Colonic mucosa (tissue), 4 donors: ENCODE data around the gene ZNF331. TPM values are rescaled to one million over a fixed set of nuclear protein-coding genes. Genes with fewer than 3 reads are reported as not detected.

Experiments used
- DNase-seq: peaks from one replicate; pipeline ENCODE4 v3.0.0-alpha.2; 2020
- H3K27ac ChIP-seq: fragments of 200-600 bp; one replicate; pipeline ENCODE4 v1.8.0; 2021
- H3K27me3 ChIP-seq: fragments of 200-600 bp; one replicate; pipeline ENCODE4 v1.8.0; 2021
- H3K36me3 ChIP-seq: fragments of 200-600 bp; one replicate; pipeline ENCODE4 v1.8.0; 2021
- H3K4me1 ChIP-seq: fragments of 200-600 bp; one replicate; pipeline ENCODE4 v1.8.0; 2021; ENCODE audit warnings: mild to moderate bottlenecking
- H3K4me3 ChIP-seq: fragments of 200-600 bp; one replicate; pipeline ENCODE4 v1.8.0; 2021
- H3K9ac ChIP-seq, 2 donors: one replicate each; pipeline ENCODE4 v1.7.0; 2013; ENCODE audit warnings: control low read depth in 2 of 2, low read depth in 2 of 2, low read length in 2 of 2
- H3K9me3 ChIP-seq: fragments of 200-600 bp; one replicate; pipeline ENCODE4 v1.8.0; 2021
- intact Hi-C: fragments of 100-400 bp; cut with DNase I; formaldehyde crosslinking; loops from one replicate; pipeline ENCODE4 v1.14.1; 2022
- total RNA-seq, 2 donors: library from RNA; stranded (reverse); fragmentation: NEBNext Ultra II Directional in 1 of 2; extraction: Animal tissue kit (Norgen Biotek cat#: 25700) in 1 of 2; gene quantifications; one replicate each; pipeline ENCODE4 v1.2.1, GENCODE V29; 2021
- TF ChIP-seq, protein P1 (sequence below): fragments of 200-600 bp; IDR thresholded peaks from one replicate; pipeline ENCODE4 v1.8.0; 2022; ENCODE audit warnings: antibody characterized with exemption, mild to moderate bottlenecking
- donor health status: healthy.
- donor health status: DM: no; HTN: no; CAD: no.
- donor health status: DM: no; HTN: no; CAD: no.

Gene ZNF331
- total RNA-seq, 2 donors from 2014 or later = 4.3 to 7.8 TPM

DNA sequence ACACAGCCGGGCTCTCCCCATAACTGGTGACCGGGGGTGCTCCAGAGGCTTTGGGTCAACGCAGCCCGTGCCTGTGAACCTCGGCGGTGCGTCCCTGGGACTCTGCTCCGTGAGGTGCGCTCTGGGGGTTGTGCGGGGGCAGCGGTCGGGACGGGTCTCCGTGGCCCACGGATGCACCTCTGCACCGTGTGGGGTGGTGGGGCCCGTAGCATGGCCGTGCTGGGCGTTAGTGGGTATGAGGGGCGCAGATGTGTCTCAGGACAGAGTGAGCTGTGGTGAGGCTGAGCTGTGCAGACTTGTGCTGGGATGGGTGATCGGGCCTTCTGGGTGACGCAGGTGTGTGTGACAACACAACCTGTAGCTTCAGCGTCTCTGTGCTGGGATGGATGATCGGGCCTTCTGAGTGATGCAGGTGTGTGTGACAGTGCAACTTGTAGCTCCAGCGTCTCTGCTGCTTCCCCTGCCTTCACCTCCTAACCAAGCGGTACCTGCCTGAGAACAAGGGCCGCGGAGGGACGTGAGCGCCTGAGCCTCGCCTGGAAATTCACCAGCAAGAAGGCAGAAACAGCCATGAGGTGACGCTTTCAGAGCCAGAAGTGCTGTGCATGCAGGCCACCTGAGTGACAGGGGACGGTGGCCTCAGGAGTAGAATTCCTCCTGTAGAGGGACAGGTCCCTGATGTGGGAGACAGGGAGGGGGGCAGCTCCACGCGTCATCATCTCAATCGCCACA, 599 bp downstream of the ZNF331 start:
- no peaks in the 10 kb centered on the region for H3K36me3 ChIP-seq
- intact Hi-C loops = no loop called here
- peak overlapping the region; percentile 61 to 84 for H3K9ac ChIP-seq
- no peaks in the 10 kb centered on the region for H3K4me1 ChIP-seq
- peak overlapping the region; percentile 65 for H3K4me3 ChIP-seq
- peak overlapping the region; percentile 52 for H3K27ac ChIP-seq
- H3K27me3 ChIP-seq = no peaks in the 10 kb centered on the region
- TF ChIP-seq, protein P1, sequence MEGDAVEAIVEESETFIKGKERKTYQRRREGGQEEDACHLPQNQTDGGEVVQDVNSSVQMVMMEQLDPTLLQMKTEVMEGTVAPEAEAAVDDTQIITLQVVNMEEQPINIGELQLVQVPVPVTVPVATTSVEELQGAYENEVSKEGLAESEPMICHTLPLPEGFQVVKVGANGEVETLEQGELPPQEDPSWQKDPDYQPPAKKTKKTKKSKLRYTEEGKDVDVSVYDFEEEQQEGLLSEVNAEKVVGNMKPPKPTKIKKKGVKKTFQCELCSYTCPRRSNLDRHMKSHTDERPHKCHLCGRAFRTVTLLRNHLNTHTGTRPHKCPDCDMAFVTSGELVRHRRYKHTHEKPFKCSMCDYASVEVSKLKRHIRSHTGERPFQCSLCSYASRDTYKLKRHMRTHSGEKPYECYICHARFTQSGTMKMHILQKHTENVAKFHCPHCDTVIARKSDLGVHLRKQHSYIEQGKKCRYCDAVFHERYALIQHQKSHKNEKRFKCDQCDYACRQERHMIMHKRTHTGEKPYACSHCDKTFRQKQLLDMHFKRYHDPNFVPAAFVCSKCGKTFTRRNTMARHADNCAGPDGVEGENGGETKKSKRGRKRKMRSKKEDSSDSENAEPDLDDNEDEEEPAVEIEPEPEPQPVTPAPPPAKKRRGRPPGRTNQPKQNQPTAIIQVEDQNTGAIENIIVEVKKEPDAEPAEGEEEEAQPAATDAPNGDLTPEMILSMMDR = no peak
- H3K9me3 ChIP-seq = no peaks in the 10 kb centered on the region
- no peak for DNase-seq

DNA sequence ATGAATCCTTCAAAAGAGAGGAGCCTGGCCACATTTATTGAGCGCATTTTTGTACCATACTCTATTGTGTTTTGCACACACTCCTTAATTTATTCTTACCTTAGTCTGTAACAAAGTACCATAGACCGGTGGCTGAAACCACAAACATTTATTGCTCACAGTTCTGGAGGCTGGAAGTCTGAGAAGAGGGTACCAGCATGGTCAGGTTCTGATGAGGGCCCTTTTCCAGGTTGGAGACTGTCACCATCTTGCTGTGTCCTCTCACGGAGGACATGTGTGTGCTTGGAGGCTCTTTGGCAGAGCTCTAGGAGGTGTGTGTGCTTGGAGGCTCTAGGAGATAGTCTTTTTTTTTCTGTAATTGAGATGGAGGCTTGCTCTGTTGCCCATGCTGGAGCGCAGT, 2.1 kb downstream of the ZNF331 start:
- Histone ChIP-seq H3K9ac (no peak overlapping the region), H3K27me3 (no peaks in the 10 kb centered on the region), H3K9me3 (no peaks in the 10 kb centered on the region), H3K4me1 (no peaks in the 10 kb centered on the region), H3K4me3 (no peak overlapping the region), H3K27ac (no peak overlapping the region), H3K36me3 (no peaks in the 10 kb centered on the region)
- TF ChIP-seq, protein P1 = no peak
- intact Hi-C loops = no loop called here
- no peak for DNase-seq

DNA sequence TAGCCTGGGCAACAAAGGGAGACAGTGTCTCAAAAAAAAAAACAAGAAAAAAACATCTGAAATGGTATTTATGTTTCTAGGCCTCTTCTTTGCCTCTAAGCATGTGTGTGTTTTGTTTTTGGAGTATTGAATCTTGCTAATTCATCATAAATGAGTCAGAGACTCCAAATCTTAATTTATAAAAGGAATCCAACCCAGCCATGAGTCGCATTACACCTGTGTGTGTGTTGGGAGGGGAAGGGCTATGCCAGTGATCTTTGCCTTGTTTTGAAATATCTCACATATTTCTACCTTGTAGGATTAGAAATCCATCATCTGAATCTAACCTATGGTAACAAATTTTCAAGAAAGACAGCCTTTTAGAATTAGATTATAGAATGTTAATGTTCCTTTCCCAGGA, 4.0 kb downstream of the ZNF331 start:
- H3K27ac ChIP-seq = no peak overlapping the region
- H3K36me3 ChIP-seq = no peaks in the 10 kb centered on the region
- intact Hi-C loops = no loop called here
- H3K27me3 ChIP-seq = no peaks in the 10 kb centered on the region
- TF ChIP-seq, protein P1 = no peak
- no peaks in the 10 kb centered on the region for H3K4me1 ChIP-seq
- H3K9me3 ChIP-seq = no peaks in the 10 kb centered on the region
- H3K9ac ChIP-seq = no peak overlapping the region
- no peak overlapping the region for H3K4me3 ChIP-seq
- no peak for DNase-seq

DNA sequence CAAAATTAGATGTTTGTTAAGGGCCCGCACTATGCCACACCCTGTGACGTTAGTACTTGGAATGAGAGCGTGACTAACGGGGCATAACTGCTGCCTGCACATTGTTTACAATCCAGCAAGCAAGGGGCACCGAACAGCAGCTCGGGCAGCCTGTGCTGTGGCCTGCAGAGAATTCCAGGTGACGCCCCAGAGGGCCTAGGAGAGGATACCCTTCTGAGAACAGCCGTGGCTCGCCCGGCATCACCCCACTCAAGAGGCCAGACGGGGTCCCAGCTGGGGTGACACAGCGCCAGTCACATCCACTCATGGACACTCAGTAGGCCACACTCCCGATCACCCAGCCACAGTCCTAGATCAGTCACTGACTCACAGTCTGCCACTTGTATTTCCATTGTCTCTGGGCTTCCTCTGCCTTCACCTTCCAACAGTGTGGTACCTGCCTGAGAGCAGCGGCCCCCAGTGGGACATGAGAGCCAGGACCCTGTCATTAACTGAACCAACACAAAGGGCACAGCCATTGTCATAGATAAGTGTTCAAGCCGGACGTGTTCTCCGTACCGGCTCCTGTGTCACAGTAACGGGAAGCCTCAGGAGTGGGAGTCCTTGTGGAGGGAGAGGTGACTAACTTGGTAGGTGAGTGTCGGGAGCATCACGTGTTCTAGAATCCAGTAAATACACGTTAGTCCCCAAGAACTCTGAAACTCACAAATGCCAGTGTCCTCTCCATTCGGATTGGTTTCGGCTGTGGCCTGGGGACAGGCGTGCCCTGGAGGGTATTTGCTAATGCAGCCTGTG, 7.5 kb downstream of the ZNF331 start:
- TF ChIP-seq, protein P1 = no peak
- H3K4me1 ChIP-seq = no peaks in the 10 kb centered on the region
- no peaks in the 10 kb centered on the region for H3K9me3 ChIP-seq
- H3K27me3 ChIP-seq = no peaks in the 10 kb centered on the region
- H3K27ac ChIP-seq = no peak overlapping the region
- no peaks in the 10 kb centered on the region for H3K36me3 ChIP-seq
- intact Hi-C loops = no loop called here
- no peak for DNase-seq
- no peak overlapping the region for H3K9ac ChIP-seq
- H3K4me3 ChIP-seq = no peak overlapping the region

DNA sequence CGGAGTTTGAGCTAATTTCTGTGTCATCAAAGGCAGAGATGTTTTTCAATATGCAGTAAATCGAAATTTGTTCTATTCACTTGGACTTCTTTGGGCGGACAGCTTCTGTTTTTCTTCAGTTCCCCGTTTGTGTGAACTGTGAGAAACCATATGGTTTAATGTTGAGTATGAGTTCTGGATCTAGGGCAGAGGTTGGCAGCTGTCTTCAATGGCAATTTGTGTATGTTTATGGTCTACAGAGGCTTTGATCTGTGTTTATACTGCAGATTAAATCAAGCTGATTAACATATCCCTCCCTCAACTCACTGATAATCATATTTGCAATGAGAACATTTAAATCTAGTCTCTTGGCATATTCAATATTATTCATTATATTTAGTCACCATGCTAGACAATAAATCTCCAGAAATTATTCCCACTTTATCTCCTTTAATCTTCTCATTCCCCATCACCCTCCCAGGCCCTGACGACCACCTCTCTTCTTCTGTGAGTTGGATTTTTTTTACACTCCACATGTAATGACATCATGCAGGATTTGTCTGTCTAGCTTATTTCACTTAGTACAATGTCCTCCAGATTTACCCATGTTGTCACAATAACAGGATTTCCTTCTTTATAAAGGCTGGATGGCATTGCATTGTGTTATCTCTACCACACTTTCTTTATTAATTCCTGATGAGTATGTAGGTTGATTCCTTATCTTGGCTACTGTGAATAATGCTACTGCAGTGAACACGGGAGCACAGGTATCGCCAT, 9.0 kb downstream of the ZNF331 start:
- no peak overlapping the region for H3K4me3 ChIP-seq
- TF ChIP-seq, protein P1 = no peak
- no peaks in the 10 kb centered on the region for H3K36me3 ChIP-seq
- H3K9ac ChIP-seq = no peak overlapping the region
- no peaks in the 10 kb centered on the region for H3K4me1 ChIP-seq
- H3K27me3 ChIP-seq = no peaks in the 10 kb centered on the region
- DNase-seq = no peak
- H3K9me3 ChIP-seq = no peaks in the 10 kb centered on the region
- H3K27ac ChIP-seq = no peak overlapping the region
- intact Hi-C loops = no loop called here
